IPS-15b (cell line): Measurements from ENCODE around the gene BCOR.

Source experiments
- H3K27me3 ChIP-seq: one replicate; pipeline ENCODE4 v1.6.1; 2013; ENCODE audit warnings: low read length; ENCODE audit not compliant: control insufficient read depth, insufficient read depth
- H3K36me3 ChIP-seq: one replicate; pipeline ENCODE4 v1.6.1; 2013; ENCODE audit warnings: low read length; ENCODE audit not compliant: control insufficient read depth, insufficient read depth
- H3K4me1 ChIP-seq: one replicate; pipeline ENCODE4 v1.6.1; 2013; ENCODE audit warnings: mild to moderate bottlenecking, low read length; ENCODE audit not compliant: control insufficient read depth, insufficient read depth
- H3K4me3 ChIP-seq: one replicate; pipeline ENCODE4 v1.5.1; 2013; ENCODE audit warnings: low read depth, low read length
- H3K9ac ChIP-seq: one replicate; pipeline ENCODE4 v1.6.1; 2013; ENCODE audit warnings: low read depth, mild to moderate bottlenecking, low read length
- H3K9me3 ChIP-seq: one replicate; pipeline ENCODE4 v1.6.1; 2013; ENCODE audit warnings: mild to moderate bottlenecking, low read length; ENCODE audit not compliant: control insufficient read depth, insufficient read depth

Gene BCOR

GRCh38 chrX:40049084-40049641 is 48.6 kb downstream of the BCOR start:
- H3K9me3 ChIP-seq: peaks cover 3% of the 10 kb centered on the region
- H3K4me3 ChIP-seq: no peak overlapping the region
- no peaks in the 10 kb centered on the region for H3K4me1 ChIP-seq
- peaks cover 47% of the 10 kb centered on the region for H3K36me3 ChIP-seq
- no peaks in the 10 kb centered on the region for H3K27me3 ChIP-seq
- no peak overlapping the region for H3K9ac ChIP-seq

GRCh38 chrX:40047485-40047884 is 50.3 kb downstream of the BCOR start:
- Histone ChIP-seq H3K27me3 (no peaks in the 10 kb centered on the region), H3K9ac (no peak overlapping the region), H3K4me3 (no peak overlapping the region), H3K4me1 (no peaks in the 10 kb centered on the region), H3K9me3 (peaks cover 3% of the 10 kb centered on the region), H3K36me3 (peaks cover 31% of the 10 kb centered on the region)

GRCh38 chrX:40043895-40044294 is 53.9 kb downstream of the BCOR start:
- Histone ChIP-seq H3K4me1 (no peaks in the 10 kb centered on the region), H3K9me3 (no peaks in the 10 kb centered on the region), H3K36me3 (peaks cover 3% of the 10 kb centered on the region), H3K4me3 (no peak overlapping the region), H3K27me3 (no peaks in the 10 kb centered on the region), H3K9ac (no peak overlapping the region)

GRCh38 chrX:40041915-40042314 is 55.8 kb downstream of the BCOR start:
- no peaks in the 10 kb centered on the region for H3K27me3 ChIP-seq
- H3K4me1 ChIP-seq: no peaks in the 10 kb centered on the region
- no peak overlapping the region for H3K9ac ChIP-seq
- no peaks in the 10 kb centered on the region for H3K36me3 ChIP-seq
- no peak overlapping the region for H3K4me3 ChIP-seq
- no peaks in the 10 kb centered on the region for H3K9me3 ChIP-seq

GRCh38 chrX:40040686-40041461 is 56.9 kb downstream of the BCOR start:
- Histone ChIP-seq H3K9ac (no peak overlapping the region), H3K9me3 (no peaks in the 10 kb centered on the region), H3K4me3 (no peak overlapping the region), H3K27me3 (no peaks in the 10 kb centered on the region), H3K4me1 (no peaks in the 10 kb centered on the region), H3K36me3 (no peaks in the 10 kb centered on the region)

GRCh38 chrX:40039887-40040286 is 57.9 kb downstream of the BCOR start:
- no peak overlapping the region for H3K4me3 ChIP-seq
- no peaks in the 10 kb centered on the region for H3K9me3 ChIP-seq
- H3K9ac ChIP-seq: no peak overlapping the region
- no peaks in the 10 kb centered on the region for H3K4me1 ChIP-seq
- H3K27me3 ChIP-seq: no peaks in the 10 kb centered on the region
- no peaks in the 10 kb centered on the region for H3K36me3 ChIP-seq

- H3K9ac ChIP-seq: no peak overlapping the region
- no peaks in the 10 kb centered on the region for H3K4me1 ChIP-seq
- no peaks in the 10 kb centered on the region for H3K36me3 ChIP-seq
- H3K4me3 ChIP-seq: no peak overlapping the region
- no peaks in the 10 kb centered on the region for H3K27me3 ChIP-seq
- H3K9me3 ChIP-seq: no peaks in the 10 kb centered on the region
Measured at GRCh38 chrX:40037367-40037766, 60.4 kb downstream of the BCOR start.

GRCh38 chrX:40035726-40036125 is 62.0 kb downstream of the BCOR start:
- Histone ChIP-seq H3K9me3 (no peaks in the 10 kb centered on the region), H3K27me3 (no peaks in the 10 kb centered on the region), H3K4me1 (no peaks in the 10 kb centered on the region), H3K4me3 (no peak overlapping the region), H3K36me3 (no peaks in the 10 kb centered on the region), H3K9ac (no peak overlapping the region)

- H3K4me3 ChIP-seq: no peak overlapping the region
- no peaks in the 10 kb centered on the region for H3K9me3 ChIP-seq
- no peaks in the 10 kb centered on the region for H3K36me3 ChIP-seq
- H3K27me3 ChIP-seq: no peaks in the 10 kb centered on the region
- no peaks in the 10 kb centered on the region for H3K4me1 ChIP-seq
- H3K9ac ChIP-seq: no peak overlapping the region
Measured at GRCh38 chrX:40031911-40032310, 65.8 kb downstream of the BCOR start.

GRCh38 chrX:40030205-40030604 is 67.6 kb downstream of the BCOR start:
- Histone ChIP-seq H3K9ac (no peak overlapping the region), H3K4me1 (no peaks in the 10 kb centered on the region), H3K27me3 (no peaks in the 10 kb centered on the region), H3K36me3 (no peaks in the 10 kb centered on the region), H3K9me3 (no peaks in the 10 kb centered on the region), H3K4me3 (no peak overlapping the region)

GRCh38 chrX:40022421-40022820 is 75.3 kb downstream of the BCOR start:
- no peak overlapping the region for H3K4me3 ChIP-seq

GRCh38 chrX:40021647-40022046 is 76.1 kb downstream of the BCOR start:
- Histone ChIP-seq H3K4me1 (peaks cover 3% of the 10 kb centered on the region), H3K9me3 (peaks cover 4% of the 10 kb centered on the region), H3K9ac (no peak overlapping the region), H3K27me3 (peaks cover 7% of the 10 kb centered on the region), H3K4me3 (no peak overlapping the region), H3K36me3 (no peaks in the 10 kb centered on the region)

More at GRCh38 chrX:40022421-40022820, 75.3 kb downstream of the BCOR start:
- Histone ChIP-seq H3K9me3 (peaks cover 4% of the 10 kb centered on the region), H3K36me3 (no peaks in the 10 kb centered on the region), H3K27me3 (no peaks in the 10 kb centered on the region), H3K9ac (no peak overlapping the region), H3K4me1 (peaks cover 3% of the 10 kb centered on the region)
